DND-41 (cell line): ENCODE data around the gene SERPINH1.

Experiments
- CTCF ChIP-seq: IDR thresholded peaks from 2 replicates; pipeline ENCODE4 v1.5.1; 2012; ENCODE audit warnings: borderline replicate concordance, low read length, moderate library complexity, mild to moderate bottlenecking; ENCODE audit not compliant: poor library complexity, severe bottlenecking; ENCODE audit errors: extremely low read depth
- EZH2 ChIP-seq: IDR thresholded peaks from 3 replicates; pipeline ENCODE4 v1.6.1; 2012; ENCODE audit warnings: borderline replicate concordance, low read depth, mild to moderate bottlenecking, moderate library complexity, low read length, inconsistent platforms; ENCODE audit not compliant: severe bottlenecking

GRCh38 chr11:75526192-75526541, 35.9 kb upstream of the SERPINH1 start:
- TF ChIP-seq EZH2, result no peak
- TF ChIP-seq CTCF, result no peak
